ENCODE measurements around the gene NANS. TPM values are rescaled to one million over a fixed set of nuclear protein-coding genes. Genes with fewer than 3 reads are reported as not detected.
A peak's percentile ranks its signal among the peaks of the same experiment; 100 is the strongest.

The NANS gene
- total and polyA plus RNA-seq, 2 of the 8 experiments (the other 6 are each of a cell fraction or from before 2014, with no cell fraction given), result 56.5 to 67.3 TPM

DNA sequence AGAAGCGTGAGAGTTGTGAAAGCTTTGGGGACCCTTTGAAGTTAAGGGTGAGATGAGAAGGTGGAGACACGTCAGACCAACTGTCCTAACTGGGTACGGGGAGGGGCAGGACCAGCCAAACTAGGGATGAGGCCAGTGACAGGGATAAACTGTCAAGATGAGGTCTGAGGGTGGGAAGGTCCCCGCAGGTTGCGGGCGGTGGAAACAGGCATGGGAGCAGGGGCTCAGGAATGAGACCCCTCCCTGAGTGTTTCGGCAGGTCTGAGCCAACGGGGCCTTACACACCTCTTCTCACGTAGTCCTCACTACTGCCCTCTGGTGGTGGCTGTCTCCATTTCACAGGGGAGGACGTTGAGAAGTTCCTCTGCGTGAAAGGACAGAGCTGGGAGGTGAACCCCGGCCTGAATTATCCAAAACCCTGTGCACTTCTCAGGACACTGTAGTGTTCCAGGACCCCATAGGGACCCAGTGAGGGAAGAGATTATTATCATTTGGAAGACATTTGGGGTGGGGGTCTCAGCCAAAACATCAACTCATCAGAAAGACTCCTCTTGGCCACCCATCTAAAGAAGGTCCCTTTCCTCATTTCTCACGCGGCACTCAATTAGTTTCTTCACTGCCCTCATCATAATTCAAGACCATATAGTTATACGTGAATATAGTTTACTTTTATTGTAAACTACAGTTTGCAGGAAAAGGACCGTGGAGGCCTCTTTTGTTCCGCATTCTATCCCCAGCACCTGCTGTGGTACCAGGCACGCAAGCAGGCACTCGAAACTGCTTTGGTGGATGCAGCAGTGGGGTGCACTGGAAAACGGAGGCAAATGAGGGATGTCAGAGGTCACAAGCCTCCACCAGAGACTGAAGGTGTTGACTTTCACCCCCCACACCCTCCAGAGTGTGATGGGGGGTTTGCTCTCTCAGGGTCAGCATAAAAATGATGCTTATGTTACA lies 21.7 kb upstream of the NANS start:
- H3K9me3 ChIP-seq (ENCODE audit: insufficient read depth in 2 of 2, low read depth in 1 of 2, low read length in 1 of 2), result no peaks in the 10 kb centered on the region
- no peak overlapping the region for H4K8ac ChIP-seq (ENCODE audit: extremely low read depth, insufficient read depth, low read length)
- no peak overlapping the region for H3K18ac ChIP-seq (ENCODE audit: extremely low read depth, low read length)
- H3K27ac ChIP-seq (ENCODE audit: low read depth, low read length), result no peak overlapping the region
- H4K20me1 ChIP-seq (replicated peaks in 1 of 2; ENCODE audit: control insufficient read depth in 1 of 2, insufficient read depth in 2 of 2, low read length in 2 of 2), result no peaks in the 10 kb centered on the region
- no peak overlapping the region for H2AK5ac ChIP-seq (ENCODE audit: low read depth, low read length)
- CTCF ChIA-PET (ENCODE audit: partially characterized antibody), result interaction anchor here (0.6 to 4.5 kb wide), 26 partner anchors 10 to 502 kb away, joined by 3 to 27 read pairs (median 4); partner anchors contain the start of genes ANP32B and TRMO
- H2BK20ac ChIP-seq (ENCODE audit: low read length), result no peak overlapping the region
- H2BK15ac ChIP-seq (ENCODE audit: low read length), result peak overlapping the region; percentile 97; the same call in 1 of the 2 replicates
- H3K9ac ChIP-seq (replicated peaks in 1 of 4; ENCODE audit: extremely low read depth in 1 of 4, low read depth in 3 of 4, low read length in 3 of 4), result no peak overlapping the region
- H3K23me2 ChIP-seq (ENCODE audit: low read depth, low read length), result no peaks in the 10 kb centered on the region
- H3K79me2 ChIP-seq (ENCODE audit: control insufficient read depth in 1 of 2, insufficient read depth in 2 of 2, low read length in 2 of 2), result no peaks in the 10 kb centered on the region
- peak overlapping the region in 1 of 2 experiments; percentile 58; a peak in 3 of 4 replicates for H3K4me2 ChIP-seq (ENCODE audit: insufficient read depth in 1 of 2, low read depth in 2 of 2, low read length in 2 of 2)
- peaks cover 0 to 3% (median 0%) of the 10 kb centered on the region in 4 experiments; a peak in 2 of 7 replicates for H3K27me3 ChIP-seq (replicated peaks in 1 of 4; ENCODE audit: control insufficient read depth in 3 of 4, extremely low read depth in 1 of 4, insufficient read depth in 3 of 4, low read length in 3 of 4)
- no peaks in the 10 kb centered on the region for H3K4me1 ChIP-seq (replicated peaks in 1 of 4; ENCODE audit: control insufficient read depth in 3 of 4, insufficient read depth in 4 of 4, low read length in 3 of 4)
- no peak overlapping the region for H3K4ac ChIP-seq (replicated peaks; ENCODE audit: insufficient read length, low read depth, low read length)
- H3K14ac ChIP-seq (ENCODE audit: insufficient read length), result no peak overlapping the region
- POLR2A ChIA-PET (ENCODE audit: partially characterized antibody), result interaction anchor here (1.0 kb wide), 1 partner anchor 9 kb away, joined by 3 read pairs; no protein-coding TSS in a partner anchor
- 53% methylated on average over 20 of the region's 20 CpGs; no CpG with 5 or more reads in 1 of the 2 experiments for WGBS, 2 experiments (ENCODE audit: extremely low coverage in 1 of 2, insufficient coverage in 1 of 2, insufficient read length in 1 of 2, insufficient replicate concordance in 2 of 2, low coverage in 1 of 2, low lambda C conversion rate in 2 of 2, missing lambda C conversion rate in 1 of 2)
- H4K91ac ChIP-seq (replicated peaks; ENCODE audit: insufficient read length, low read length), result no peak overlapping the region
- H3K23ac ChIP-seq (ENCODE audit: insufficient read length), result no peak overlapping the region
- H3K36me3 ChIP-seq (ENCODE audit: control insufficient read depth in 2 of 4, insufficient read depth in 4 of 4, low read length in 3 of 4), result no peaks in the 10 kb centered on the region
- FAIRE-seq (no peak), DNase-seq (ENCODE audit: low read depth in 1 of 2, low spot score in 2 of 2) (peak; percentile 36 to 95)
- H3K56ac ChIP-seq (replicated peaks; ENCODE audit: insufficient read length, low read depth, low read length), result no peak overlapping the region
- H2BK12ac ChIP-seq (ENCODE audit: low read depth, low read length), result no peak overlapping the region; the same call in 1 of the 2 replicates
- H2BK5ac ChIP-seq (ENCODE audit: low read depth, low read length), result no peak overlapping the region
- no peak overlapping the region for H4K5ac ChIP-seq (ENCODE audit: insufficient read length, low read depth, low read length)
- H2AFZ ChIP-seq (ENCODE audit: low read length), result peak overlapping the region; percentile 86; the same call in 1 of the 2 replicates
- H2BK120ac ChIP-seq (replicated peaks; ENCODE audit: low read depth, low read length), result no peak overlapping the region
- no peaks in the 10 kb centered on the region for H3K79me1 ChIP-seq (ENCODE audit: low read depth, low read length)
- H3K4me3 ChIP-seq (ENCODE audit: extremely low read depth in 1 of 4, insufficient read depth in 2 of 4, low read depth in 3 of 4, low read length in 4 of 4), result no peak overlapping the region
- TF ChIP-seq GABPA (IDR thresholded peaks at IDR 0.05; ENCODE audit: borderline replicate concordance, insufficient read depth, low read length), result no peak
- TF ChIP-seq TEAD4 (IDR thresholded peaks at IDR 0.05; ENCODE audit: low read depth, low read length), result 0 out of 2 replicates have a peak, but pooled peaks have one; percentile 17
